Vagina (tissue), 2 donors: ENCODE measurements around the gene CDH1. TPM values are rescaled to one million over a fixed set of nuclear protein-coding genes. Genes with fewer than 3 reads are reported as not detected.

Experiments used
- DNase-seq, 2 donors: peaks; one replicate each; pipeline ENCODE4 v3.0.0-alpha.2; 2017; ENCODE audit errors: extremely low spot score in 2 of 2
- H3K27ac ChIP-seq: fragments of 200-600 bp; sonication (generic); one replicate; pipeline ENCODE4 v1.5.1; 2019
- H3K27me3 ChIP-seq: fragments of 200-600 bp; sonication (generic); one replicate; pipeline ENCODE4 v1.5.1; 2019
- H3K36me3 ChIP-seq, 2 donors: fragments of 200-600 bp; sonication (generic); one replicate each; pipeline ENCODE4 v1.5.1; 2017 to 2019
- H3K4me1 ChIP-seq: fragments of 200-600 bp; sonication (generic); one replicate; pipeline ENCODE4 v1.5.1; 2019
- H3K4me3 ChIP-seq, 2 donors: fragments of 200-600 bp; sonication (generic); 1 replicate in 1 of 2; 2 replicates in 1 of 2; pipeline ENCODE4 v1.5.1; 2016 to 2019
- H3K9me3 ChIP-seq: fragments of 200-600 bp; sonication (generic); one replicate; pipeline ENCODE4 v1.5.1; 2019
- POLR2A ChIP-seq, 2 donors: fragments of 450-650 bp; IDR thresholded peaks; one replicate each; pipeline ENCODE4 v1.6.1; 2017; ENCODE audit warnings: antibody characterized with exemption in 2 of 2, mild to moderate bottlenecking in 2 of 2, moderate library complexity in 2 of 2
- POLR2AphosphoS5 ChIP-seq, 2 donors: sonication (generic); formaldehyde crosslinking; IDR thresholded peaks; one replicate each; pipeline ENCODE4 v1.9.0; 2017; ENCODE audit warnings: antibody characterized with exemption in 2 of 2, mild to moderate bottlenecking in 2 of 2, low read depth in 1 of 2; ENCODE audit not compliant: insufficient read depth in 1 of 2
- intact Hi-C: fragments of 100-400 bp; cut with DNase I; formaldehyde crosslinking; loops from one replicate; pipeline ENCODE4 v1.15.1; 2023
- total RNA-seq: library from RNA; depleted of rRNA; stranded (reverse); fragments of >200 nt; gene quantifications from one replicate; pipeline ENCODE4 v1.2.3, GENCODE V29; 2016
- TF ChIP-seq, protein P1 (sequence below), 3 experiments: fragments of 450-650 bp in 2 of 3; fragments of 200-600 bp in 1 of 3; sonication (generic) in 1 of 3; IDR thresholded peaks; one replicate each; pipeline ENCODE4 v1.5.1; 2017 to 2019; ENCODE audit warnings: antibody characterized with exemption in 3 of 3, mild to moderate bottlenecking in 2 of 3, moderate library complexity in 2 of 3

CDH1 gene
- total RNA-seq, 1 donor from 2014 or later: 116 TPM

DNA sequence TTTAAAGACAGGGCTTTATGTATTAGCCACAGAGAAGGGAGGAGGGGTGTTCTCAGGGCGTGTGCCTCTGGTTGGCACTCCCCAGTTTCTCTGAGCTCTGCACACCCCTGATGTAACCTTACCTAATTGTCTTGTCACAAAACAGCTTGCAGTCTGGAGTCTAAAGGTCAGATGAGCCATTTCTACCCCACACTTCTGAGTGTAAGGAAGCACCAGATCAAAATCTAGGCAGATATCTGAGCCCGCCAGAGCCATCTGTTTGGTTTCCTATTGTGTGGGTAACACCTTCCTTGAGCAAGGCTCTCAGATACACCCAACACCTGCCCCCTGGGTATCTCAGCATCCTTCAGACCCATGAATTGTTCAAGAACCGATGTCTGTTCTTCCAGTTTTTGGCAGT lies 15.5 kb downstream of the CDH1 start:
- H3K27ac ChIP-seq: no peak overlapping the region
- no peak for DNase-seq
- intact Hi-C loops: no loop called here

DNA sequence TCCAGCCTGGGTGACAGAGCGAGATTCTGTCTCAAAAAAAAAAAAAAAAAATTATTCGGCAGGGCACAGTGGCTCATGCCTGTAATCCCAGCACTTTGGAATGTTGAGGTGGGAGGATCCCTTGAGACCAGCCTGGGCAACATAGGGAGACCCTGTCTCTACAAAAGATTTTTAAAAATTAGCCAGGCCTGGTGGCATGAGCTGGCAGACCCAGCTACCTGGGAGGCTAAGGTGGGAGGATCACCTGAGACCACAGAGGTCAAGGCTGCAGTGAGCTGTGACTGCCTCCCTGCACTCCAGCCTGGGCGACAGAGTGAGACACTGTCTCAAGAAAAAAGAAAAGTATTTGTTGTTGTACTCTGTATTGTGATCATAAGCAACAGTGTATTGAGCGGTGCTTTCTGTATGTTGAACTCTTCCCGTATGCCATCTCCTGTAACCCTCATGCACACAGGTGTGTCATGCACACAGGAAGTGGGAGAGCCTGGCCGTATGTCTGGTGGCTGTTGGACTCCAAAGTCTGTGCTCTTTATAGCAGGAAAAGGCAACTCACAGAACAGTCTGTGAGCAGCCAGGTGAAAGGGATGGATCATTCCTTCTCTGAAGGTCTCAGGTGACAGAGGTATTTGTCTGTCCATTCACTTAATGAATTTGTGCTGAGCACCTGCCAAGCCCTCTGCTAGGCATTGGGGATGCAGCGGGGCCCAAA lies 17.1 kb downstream of the CDH1 start:
- no peak overlapping the region for H3K27ac ChIP-seq
- TF ChIP-seq, protein P1, sequence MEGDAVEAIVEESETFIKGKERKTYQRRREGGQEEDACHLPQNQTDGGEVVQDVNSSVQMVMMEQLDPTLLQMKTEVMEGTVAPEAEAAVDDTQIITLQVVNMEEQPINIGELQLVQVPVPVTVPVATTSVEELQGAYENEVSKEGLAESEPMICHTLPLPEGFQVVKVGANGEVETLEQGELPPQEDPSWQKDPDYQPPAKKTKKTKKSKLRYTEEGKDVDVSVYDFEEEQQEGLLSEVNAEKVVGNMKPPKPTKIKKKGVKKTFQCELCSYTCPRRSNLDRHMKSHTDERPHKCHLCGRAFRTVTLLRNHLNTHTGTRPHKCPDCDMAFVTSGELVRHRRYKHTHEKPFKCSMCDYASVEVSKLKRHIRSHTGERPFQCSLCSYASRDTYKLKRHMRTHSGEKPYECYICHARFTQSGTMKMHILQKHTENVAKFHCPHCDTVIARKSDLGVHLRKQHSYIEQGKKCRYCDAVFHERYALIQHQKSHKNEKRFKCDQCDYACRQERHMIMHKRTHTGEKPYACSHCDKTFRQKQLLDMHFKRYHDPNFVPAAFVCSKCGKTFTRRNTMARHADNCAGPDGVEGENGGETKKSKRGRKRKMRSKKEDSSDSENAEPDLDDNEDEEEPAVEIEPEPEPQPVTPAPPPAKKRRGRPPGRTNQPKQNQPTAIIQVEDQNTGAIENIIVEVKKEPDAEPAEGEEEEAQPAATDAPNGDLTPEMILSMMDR (IDR thresholded peaks at IDR 0.05): no peak
- no peak for TF ChIP-seq POLR2AphosphoS5 (IDR thresholded peaks at IDR 0.05; ENCODE audit: insufficient read depth in 1 of 2, low read depth in 1 of 2)
- no peak for TF ChIP-seq POLR2A (IDR thresholded peaks at IDR 0.05)
- no peak for DNase-seq
- no peaks in the 10 kb centered on the region for H3K27me3 ChIP-seq
- H3K36me3 ChIP-seq: no peaks in the 10 kb centered on the region
- H3K4me1 ChIP-seq: no peaks in the 10 kb centered on the region
- no peak overlapping the region for H3K4me3 ChIP-seq
- no peaks in the 10 kb centered on the region for H3K9me3 ChIP-seq
- intact Hi-C loops: no loop called here

More for the DNA sequence above, 15.5 kb downstream of the CDH1 start:
- Histone ChIP-seq H3K4me1 (no peaks in the 10 kb centered on the region), H3K4me3 (no peak overlapping the region), H3K36me3 (no peaks in the 10 kb centered on the region), H3K9me3 (no peaks in the 10 kb centered on the region), H3K27me3 (no peaks in the 10 kb centered on the region)
- TF ChIP-seq POLR2A (IDR thresholded peaks at IDR 0.05) (no peak), POLR2AphosphoS5 (IDR thresholded peaks at IDR 0.05; ENCODE audit: insufficient read depth in 1 of 2, low read depth in 1 of 2) (no peak)
- TF ChIP-seq, protein P1 (IDR thresholded peaks at IDR 0.05): no peak

DNA sequence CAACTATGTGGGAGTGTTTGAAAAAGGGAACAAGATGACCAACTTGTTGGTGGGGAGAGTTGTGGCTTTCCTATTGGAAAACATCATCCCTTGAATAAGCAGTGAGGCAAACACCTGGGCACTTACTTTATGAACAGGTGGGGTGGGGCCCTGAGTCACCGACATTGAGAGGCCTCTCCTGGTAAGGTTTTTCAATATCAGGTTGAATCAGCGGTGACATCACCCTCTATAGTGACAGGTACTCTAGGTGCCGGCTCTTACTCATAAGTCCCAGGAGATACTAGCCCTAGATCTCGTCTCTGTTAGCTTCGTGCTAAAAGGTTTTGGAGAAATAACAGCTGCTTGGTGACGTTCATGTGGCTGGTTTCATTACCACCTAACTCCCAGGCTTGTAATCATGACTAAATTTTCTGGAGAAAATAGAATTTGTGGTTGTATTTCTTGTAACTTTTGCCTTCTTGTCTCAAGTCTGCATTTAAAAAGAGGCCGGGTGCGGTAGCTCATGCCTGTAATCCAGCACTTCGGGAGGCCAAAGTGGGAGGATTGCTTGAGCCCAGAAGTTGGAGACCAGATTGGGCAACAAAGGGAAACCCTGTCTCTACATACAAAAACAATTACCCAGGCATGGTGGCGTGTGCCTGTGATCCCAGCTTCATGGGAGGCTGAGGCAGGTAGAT lies 19.3 kb downstream of the CDH1 start:
- peak in 1 of 2 donors; percentile 90 for DNase-seq
- H3K36me3 ChIP-seq: no peaks in the 10 kb centered on the region
- H3K9me3 ChIP-seq: no peaks in the 10 kb centered on the region
- H3K27ac ChIP-seq: no peak overlapping the region
- H3K4me3 ChIP-seq: no peak overlapping the region
- no peaks in the 10 kb centered on the region for H3K4me1 ChIP-seq
- TF ChIP-seq POLR2A (IDR thresholded peaks at IDR 0.05) (no peak), POLR2AphosphoS5 (IDR thresholded peaks at IDR 0.05; ENCODE audit: insufficient read depth in 1 of 2, low read depth in 1 of 2) (peak in 1 of 2 donors; percentile 63)
- TF ChIP-seq, protein P1 (IDR thresholded peaks at IDR 0.05): no peak
- no peaks in the 10 kb centered on the region for H3K27me3 ChIP-seq
- intact Hi-C loops: no loop called here

DNA sequence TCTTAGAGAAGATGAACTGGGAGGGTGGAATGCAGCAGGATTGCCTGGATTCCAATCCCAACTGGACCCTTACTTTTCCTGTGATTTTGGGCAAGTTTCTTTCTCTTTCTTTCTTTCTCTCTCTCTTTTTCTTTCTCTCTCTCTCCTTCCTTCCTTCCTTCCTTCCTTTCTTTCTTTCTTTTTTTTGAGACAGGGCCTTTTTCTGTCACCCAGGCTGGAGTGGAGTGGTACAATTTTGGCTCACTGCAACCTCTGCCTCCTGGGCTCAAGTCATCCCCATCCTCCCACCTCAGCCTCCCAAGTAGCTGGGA lies 20.5 kb downstream of the CDH1 start:
- Histone ChIP-seq H3K27me3 (no peaks in the 10 kb centered on the region), H3K4me3 (no peak overlapping the region), H3K9me3 (no peaks in the 10 kb centered on the region), H3K4me1 (no peaks in the 10 kb centered on the region), H3K27ac (no peak overlapping the region), H3K36me3 (no peaks in the 10 kb centered on the region)
- intact Hi-C loops: no loop called here
- TF ChIP-seq POLR2A (IDR thresholded peaks at IDR 0.05) (no peak), POLR2AphosphoS5 (IDR thresholded peaks at IDR 0.05; ENCODE audit: insufficient read depth in 1 of 2, low read depth in 1 of 2) (no peak)
- TF ChIP-seq, protein P1 (IDR thresholded peaks at IDR 0.05): no peak
- no peak for DNase-seq

DNA sequence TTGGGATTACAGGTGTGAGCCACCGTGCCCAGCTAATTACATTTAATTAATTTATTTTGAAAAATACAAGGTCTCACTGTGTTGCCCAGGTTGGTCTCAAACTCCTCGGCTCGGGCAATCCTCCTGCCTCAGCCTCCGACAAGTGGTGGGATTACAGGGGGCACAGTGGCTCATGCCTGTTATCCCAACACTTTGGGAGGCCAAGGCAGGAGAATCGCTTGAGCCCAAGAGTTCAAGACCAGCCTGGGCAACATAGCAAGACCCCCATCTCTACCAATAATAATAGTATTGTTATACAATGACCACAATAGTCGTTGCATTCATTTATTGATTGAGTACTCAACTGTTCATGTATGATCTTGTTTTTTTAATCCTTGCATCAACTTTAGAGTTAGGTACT lies 22.0 kb downstream of the CDH1 start:
- TF ChIP-seq POLR2A (IDR thresholded peaks at IDR 0.05): no peak
- no peak for TF ChIP-seq POLR2AphosphoS5 (IDR thresholded peaks at IDR 0.05; ENCODE audit: insufficient read depth in 1 of 2, low read depth in 1 of 2)
- TF ChIP-seq, protein P1 (IDR thresholded peaks at IDR 0.05): no peak
- H3K27me3 ChIP-seq: no peaks in the 10 kb centered on the region
- no peaks in the 10 kb centered on the region for H3K36me3 ChIP-seq
- intact Hi-C loops: no loop called here
- no peaks in the 10 kb centered on the region for H3K4me1 ChIP-seq
- H3K9me3 ChIP-seq: no peaks in the 10 kb centered on the region
- no peak overlapping the region for H3K27ac ChIP-seq
- no peak for DNase-seq
- no peak overlapping the region for H3K4me3 ChIP-seq
